ENCODE data around the gene SLC15A2. TPM values are rescaled to one million over a fixed set of nuclear protein-coding genes. Genes with fewer than 3 reads are reported as not detected.

Gene SLC15A2
- total RNA-seq, 2 experiments from 2014 or later = 2.2 TPM

Other genes with a start within 250 kb of the SLC15A2 start
- 100 to 1,000 TPM; 339 to 350 TPM for gene HCLS1, start 233.5 kb upstream of the SLC15A2 start, total RNA-seq
- gene GOLGB1, start 144.7 kb upstream of the SLC15A2 start, total RNA-seq = 10 to 100 TPM; 27.4 to 31.7 TPM
- 10 to 100 TPM; 28.4 to 34.0 TPM for gene IQCB1, start 59.3 kb upstream of the SLC15A2 start, total RNA-seq
- 10 to 100 TPM in 1 of 2 experiments, 1 to 10 TPM in 1; 9.4 to 11.7 TPM for gene EAF2, start 59.2 kb upstream of the SLC15A2 start, total RNA-seq
- under 1 TPM in 1 of 2 experiments, not detected in 1; 0.17 TPM for gene ILDR1, start 127.8 kb downstream of the SLC15A2 start, total RNA-seq
- gene CD86, start 161.0 kb downstream of the SLC15A2 start, total RNA-seq = 1 to 10 TPM; 1.9 to 2.5 TPM

Data from activated CD4-positive, alpha-beta T cell treated with anti-CD3 and anti-CD28 coated beads, Interleukin-2, amount 10 ng/mL, durations not matched to agents 7 days and 5 days (primary cell).